H1 (cell line): ENCODE results near the gene CDH6. TPM values are rescaled to one million over a fixed set of nuclear protein-coding genes. Genes with fewer than 3 reads are reported as not detected.

Experiments used
- CTCF ChIA-PET: fragments of 300-600 bp; sonication (Branson Sonifier 250); formaldehyde crosslinking; loops from one replicate; lab custom pipeline; 2021; ENCODE audit not compliant: partially characterized antibody; lab: Charles Lee
- POLR2A ChIA-PET: fragments of 300-600 bp; sonication (Branson Sonifier 250); formaldehyde crosslinking; loops from one replicate; lab custom pipeline; 2021; ENCODE audit warnings: inconsistent platforms; ENCODE audit not compliant: partially characterized antibody; lab: Charles Lee
- DNase-seq, 2 experiments: peaks; one replicate each; pipeline versions ENCODE4 v3.0.0 to v3.0.0-alpha.2; 2010 to 2022; ENCODE audit warnings: low spot score in 2 of 2, low read depth in 1 of 2, mixed read lengths in 1 of 2
- FAIRE-seq: peaks from 2 replicates; lab custom pipeline; 2011; peaks lifted over from hg19 to GRCh38; lab: Jason Lieb, UNC
- H2AFZ ChIP-seq: 2 replicates; pipeline ENCODE4 v1.8.1; 2012; ENCODE audit warnings: low read length, inconsistent platforms
- H2AK5ac ChIP-seq: 2 replicates; pipeline ENCODE4 v1.6.1; 2013; ENCODE audit warnings: low read depth, low read length
- H2BK120ac ChIP-seq: replicated peaks from 2 replicates; pipeline ENCODE3; 2013; ENCODE audit warnings: low read depth, low read length, inconsistent platforms
- H2BK12ac ChIP-seq: 2 replicates; pipeline ENCODE4 v1.6.1; 2013; ENCODE audit warnings: low read depth, low read length
- H2BK15ac ChIP-seq: 2 replicates; pipeline ENCODE4 v1.6.1; 2013; ENCODE audit warnings: low read length
- H2BK20ac ChIP-seq: 2 replicates; pipeline ENCODE4 v1.6.1; 2013; ENCODE audit warnings: low read length
- H2BK5ac ChIP-seq: 2 replicates; pipeline ENCODE4 v1.6.1; 2013; ENCODE audit warnings: low read depth, low read length
- H3K14ac ChIP-seq: 2 replicates; pipeline ENCODE4 v1.6.1; 2013; ENCODE audit warnings: inconsistent platforms; ENCODE audit not compliant: insufficient read length
- H3K18ac ChIP-seq: 2 replicates; pipeline ENCODE4 v1.6.1; 2013; ENCODE audit warnings: low read length; ENCODE audit errors: extremely low read depth
- H3K23ac ChIP-seq: 2 replicates; pipeline ENCODE4 v1.6.1; 2013; ENCODE audit warnings: inconsistent platforms; ENCODE audit not compliant: insufficient read length
- H3K23me2 ChIP-seq: 2 replicates; pipeline ENCODE4 v1.6.1; 2013; ENCODE audit warnings: low read depth, low read length
- H3K27ac ChIP-seq: 2 replicates; pipeline ENCODE4 v1.6.1; 2011; ENCODE audit warnings: low read depth, low read length, inconsistent platforms
- H3K27me3 ChIP-seq, 4 experiments: replicated peaks in 1 of 4; 1 replicate in 1 of 4; 2 replicates in 3 of 4; pipeline versions ENCODE4 v1.6.1 to v1.8.1; 2011 to 2013; ENCODE audit warnings: low read length in 3 of 4, mild to moderate bottlenecking in 3 of 4, inconsistent platforms in 2 of 4, mixed read lengths in 2 of 4, moderate library complexity in 1 of 4; ENCODE audit not compliant: control insufficient read depth in 3 of 4, insufficient read depth in 3 of 4; ENCODE audit errors: extremely low read depth in 1 of 4
- H3K36me3 ChIP-seq, 4 experiments: 2 replicates each; pipeline versions ENCODE4 v1.6.1 to v1.8.1; 2011 to 2013; ENCODE audit warnings: mild to moderate bottlenecking in 4 of 4, low read length in 3 of 4, moderate library complexity in 2 of 4, control low read depth in 1 of 4, inconsistent platforms in 1 of 4; ENCODE audit not compliant: insufficient read depth in 4 of 4, control insufficient read depth in 2 of 4
- H3K4ac ChIP-seq: replicated peaks from 2 replicates; pipeline ENCODE3; 2013; ENCODE audit warnings: low read length, low read depth, mixed read lengths, inconsistent platforms; ENCODE audit not compliant: insufficient read length
- H3K4me1 ChIP-seq, 4 experiments: replicated peaks in 1 of 4; 1 replicate in 1 of 4; 2 replicates in 3 of 4; pipeline versions ENCODE4 v1.6.1 to v1.8.1; 2011 to 2013; ENCODE audit warnings: low read length in 3 of 4, inconsistent platforms in 2 of 4, mixed read lengths in 1 of 4; ENCODE audit not compliant: insufficient read depth in 4 of 4, control insufficient read depth in 3 of 4
- H3K4me2 ChIP-seq, 2 experiments: 2 replicates each; pipeline versions ENCODE4 v1.6.1 to v1.8.1; 2011 to 2013; ENCODE audit warnings: low read depth in 2 of 2, low read length in 2 of 2, control low read depth in 1 of 2, inconsistent platforms in 1 of 2, mild to moderate bottlenecking in 1 of 2; ENCODE audit not compliant: insufficient read depth in 1 of 2
- H3K4me3 ChIP-seq, 4 experiments: fragments of 200-600, 300-600 bp in 1 of 4; sonication (generic), shearing (Covaris generic), sonication (Bioruptor Twin) in 1 of 4; 2 replicates each; pipeline versions ENCODE4 v1.5.1 to v1.8.1; 2011 to 2016; ENCODE audit warnings: low read length in 4 of 4, low read depth in 3 of 4, control low read depth in 2 of 4, inconsistent platforms in 2 of 4, mild to moderate bottlenecking in 2 of 4, mixed read lengths in 1 of 4, moderate library complexity in 1 of 4; ENCODE audit not compliant: insufficient read depth in 2 of 4; ENCODE audit errors: extremely low read depth in 1 of 4
- H3K56ac ChIP-seq: replicated peaks from 2 replicates; pipeline ENCODE3; 2013; ENCODE audit warnings: low read depth, mild to moderate bottlenecking, mixed read lengths, low read length, inconsistent platforms; ENCODE audit not compliant: insufficient read length
- H3K79me1 ChIP-seq: 2 replicates; pipeline ENCODE4 v1.6.1; 2013; ENCODE audit warnings: low read depth, low read length, control low read depth
- H3K79me2 ChIP-seq, 2 experiments: 2 replicates each; pipeline versions ENCODE4 v1.6.1 to v1.8.1; 2012 to 2013; ENCODE audit warnings: low read length in 2 of 2, mild to moderate bottlenecking in 2 of 2, inconsistent platforms in 1 of 2; ENCODE audit not compliant: insufficient read depth in 2 of 2, control insufficient read depth in 1 of 2
- H3K9ac ChIP-seq, 4 experiments: replicated peaks in 1 of 4; 1 replicate in 1 of 4; 2 replicates in 3 of 4; pipeline versions ENCODE4 v1.6.1 to v1.8.1; 2011 to 2013; ENCODE audit warnings: low read depth in 3 of 4, low read length in 3 of 4, control low read depth in 2 of 4, mild to moderate bottlenecking in 2 of 4, moderate library complexity in 2 of 4, inconsistent platforms in 1 of 4; ENCODE audit errors: extremely low read depth in 1 of 4
- H3K9me3 ChIP-seq, 2 experiments: 2 replicates each; pipeline versions ENCODE4 v1.6.1 to v1.8.1; 2012 to 2013; ENCODE audit warnings: mild to moderate bottlenecking in 2 of 2, moderate library complexity in 2 of 2, control low read depth in 1 of 2, inconsistent platforms in 1 of 2, low read depth in 1 of 2, low read length in 1 of 2, mixed read lengths in 1 of 2; ENCODE audit not compliant: insufficient read depth in 2 of 2
- H4K20me1 ChIP-seq, 2 experiments: replicated peaks in 1 of 2; 2 replicates each; pipeline versions ENCODE3 to v1.8.1; 2011 to 2013; ENCODE audit warnings: inconsistent platforms in 2 of 2, low read length in 2 of 2, mild to moderate bottlenecking in 1 of 2; ENCODE audit not compliant: insufficient read depth in 2 of 2, control insufficient read depth in 1 of 2
- H4K5ac ChIP-seq: 2 replicates; pipeline ENCODE4 v1.6.1; 2013; ENCODE audit warnings: low read length, low read depth, mixed read lengths, inconsistent platforms; ENCODE audit not compliant: insufficient read length
- H4K8ac ChIP-seq: 2 replicates; pipeline ENCODE4 v1.8.0; 2013; ENCODE audit warnings: mild to moderate bottlenecking, moderate library complexity, low read length, inconsistent platforms; ENCODE audit not compliant: insufficient read depth; ENCODE audit errors: extremely low read depth
- H4K91ac ChIP-seq: replicated peaks from 2 replicates; pipeline ENCODE3; 2013; ENCODE audit warnings: low read length, mixed read lengths, inconsistent platforms; ENCODE audit not compliant: insufficient read length
- POLR2A ChIP-seq, 2 experiments: IDR thresholded peaks; 1 replicate in 1 of 2; 2 replicates in 1 of 2; pipeline ENCODE4 v1.6.1; 2011; ENCODE audit warnings: low read depth in 2 of 2, low read length in 2 of 2, mild to moderate bottlenecking in 2 of 2; ENCODE audit errors: control extremely low read depth in 1 of 2
- RXRA ChIP-seq: IDR thresholded peaks from 2 replicates; pipeline ENCODE4 v1.6.1; 2011; ENCODE audit warnings: low read depth, mild to moderate bottlenecking, low read length, moderate library complexity; ENCODE audit not compliant: insufficient read depth
- TAF7 ChIP-seq: optimal IDR thresholded peaks from 2 replicates; pipeline ENCODE3; 2011; ENCODE audit warnings: low read depth, mild to moderate bottlenecking, inconsistent platforms, low read length, moderate library complexity, borderline replicate concordance
- WGBS, 2 experiments: shearing (Covaris generic) in 1 of 2; methylation state at CpG; one replicate each; pipeline versions ENCODE4 v1.1.6 to v1.1.7; 2013 to 2015; ENCODE audit warnings: low lambda C conversion rate in 2 of 2, mixed read lengths in 2 of 2, inconsistent platforms in 1 of 2, low coverage in 1 of 2, missing lambda C conversion rate in 1 of 2; ENCODE audit not compliant: insufficient replicate concordance in 2 of 2, insufficient coverage in 1 of 2, insufficient read length in 1 of 2; ENCODE audit errors: extremely low coverage in 1 of 2, missing lambda C conversion rate in 1 of 2; 5-methylcytosine and 5-hydroxymethylcytosine counted together
- polyA plus RNA-seq, 7 experiments: library from polyadenylated mRNA; depleted of rRNA in 3 of 7; stranded (reverse) in 5 of 7; unstranded in 2 of 7; fragments of >200 nt in 5 of 7; fragments of 200-250 nt in 2 of 7; gene quantifications; 1 replicate in 5 of 7; 2 replicates in 1 of 7; 4 replicates in 1 of 7; pipeline versions ENCODE4 v1.2.1 to v1.2.3, GENCODE V29; 2011 to 2013; ENCODE audit warnings: missing spikeins in 2 of 7, mixed read lengths in 2 of 7
- total RNA-seq: library from RNA; stranded (reverse); fragmentation: NEBNext Ultra II Directional; extraction: Animal tissue kit (Norgen Biotek cat#: 25700); gene quantifications from 2 replicates; pipeline ENCODE4 v1.2.1, GENCODE V29; 2021
- TF ChIP-seq, protein P1 (sequence below): IDR thresholded peaks from 2 replicates; pipeline ENCODE4 v1.6.1; 2012; ENCODE audit warnings: low read length, inconsistent platforms

The CDH6 gene
- total and polyA plus RNA-seq, 2 of the 8 experiments (the other 6 are each of a cell fraction or from before 2014, with no cell fraction given) = 1.4 to 1.9 TPM

- DNase-seq = no peak
- Histone ChIP-seq H3K27me3 (no peaks in the 10 kb centered on the region), H3K56ac (no peak overlapping the region), H3K14ac (no peak overlapping the region), H3K9me3 (no peaks in the 10 kb centered on the region), H4K8ac (no peak overlapping the region), H3K23me2 (peaks cover 5% of the 10 kb centered on the region; the same call in 1 of the 2 replicates), H2AFZ (no peak overlapping the region), H3K79me2 (no peaks in the 10 kb centered on the region), H3K36me3 (no peaks in the 10 kb centered on the region), H3K4me1 (peaks cover 0 to 8% (median 2%) of the 10 kb centered on the region in 4 experiments; a peak in 2 of 7 replicates), H3K4ac (no peak overlapping the region), H3K23ac (no peak overlapping the region), H3K4me2 (no peak overlapping the region), H2BK15ac (no peak overlapping the region), H2BK12ac (no peak overlapping the region), H3K9ac (no peak overlapping the region), H3K18ac (no peak overlapping the region), H2BK5ac (no peak overlapping the region), H2BK20ac (no peak overlapping the region; the same call in 1 of the 2 replicates), H2AK5ac (no peak overlapping the region), H4K91ac (no peak overlapping the region), H2BK120ac (no peak overlapping the region), H3K27ac (no peak overlapping the region), H3K79me1 (no peaks in the 10 kb centered on the region), H4K5ac (no peak overlapping the region), H3K4me3 (no peak overlapping the region), H4K20me1 (no peaks in the 10 kb centered on the region)
- ChIA-PET CTCF (no interaction called here), POLR2A (no interaction called here)
- 84% methylated on average over 2 of the region's 2 CpGs; no CpG with 5 or more reads in 1 of the 2 experiments for WGBS, 2 experiments
- TF ChIP-seq TAF7 = no peak
- TF ChIP-seq POLR2A (IDR thresholded peaks at IDR 0.05; ENCODE audit: control extremely low read depth in 1 of 2, low read depth in 2 of 2, low read length in 2 of 2) = no peak
- no peak for TF ChIP-seq RXRA
- TF ChIP-seq, protein P1, sequence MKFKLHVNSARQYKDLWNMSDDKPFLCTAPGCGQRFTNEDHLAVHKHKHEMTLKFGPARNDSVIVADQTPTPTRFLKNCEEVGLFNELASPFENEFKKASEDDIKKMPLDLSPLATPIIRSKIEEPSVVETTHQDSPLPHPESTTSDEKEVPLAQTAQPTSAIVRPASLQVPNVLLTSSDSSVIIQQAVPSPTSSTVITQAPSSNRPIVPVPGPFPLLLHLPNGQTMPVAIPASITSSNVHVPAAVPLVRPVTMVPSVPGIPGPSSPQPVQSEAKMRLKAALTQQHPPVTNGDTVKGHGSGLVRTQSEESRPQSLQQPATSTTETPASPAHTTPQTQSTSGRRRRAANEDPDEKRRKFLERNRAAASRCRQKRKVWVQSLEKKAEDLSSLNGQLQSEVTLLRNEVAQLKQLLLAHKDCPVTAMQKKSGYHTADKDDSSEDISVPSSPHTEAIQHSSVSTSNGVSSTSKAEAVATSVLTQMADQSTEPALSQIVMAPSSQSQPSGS = no peak
- no peak for FAIRE-seq
Observed at GRCh38 chr5:31364881-31365636, 171.6 kb downstream of the CDH6 start.
